ENCODE data around the gene RIOK1.

Gene RIOK1

DNA sequence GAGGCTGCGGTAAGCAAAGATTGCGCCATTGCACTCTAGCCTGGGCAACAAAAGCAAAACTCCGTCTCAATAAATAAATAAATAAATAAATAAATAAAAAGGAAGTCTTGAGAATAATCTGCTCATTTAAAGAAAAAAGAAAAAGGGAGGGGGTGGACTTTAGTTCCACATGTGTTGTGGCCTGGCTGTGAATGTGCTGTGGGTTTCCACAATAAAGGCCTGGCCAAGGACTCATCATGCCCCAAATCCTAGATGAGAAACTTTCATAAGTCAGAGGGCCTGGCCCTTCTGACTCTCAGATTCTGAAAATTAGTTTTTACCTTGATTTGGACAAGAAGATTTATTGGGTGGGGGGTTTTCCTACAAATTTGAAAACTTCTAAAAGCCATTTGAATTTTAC lies 48.4 kb downstream of the RIOK1 start:
- TF ChIP-seq, protein P1, sequence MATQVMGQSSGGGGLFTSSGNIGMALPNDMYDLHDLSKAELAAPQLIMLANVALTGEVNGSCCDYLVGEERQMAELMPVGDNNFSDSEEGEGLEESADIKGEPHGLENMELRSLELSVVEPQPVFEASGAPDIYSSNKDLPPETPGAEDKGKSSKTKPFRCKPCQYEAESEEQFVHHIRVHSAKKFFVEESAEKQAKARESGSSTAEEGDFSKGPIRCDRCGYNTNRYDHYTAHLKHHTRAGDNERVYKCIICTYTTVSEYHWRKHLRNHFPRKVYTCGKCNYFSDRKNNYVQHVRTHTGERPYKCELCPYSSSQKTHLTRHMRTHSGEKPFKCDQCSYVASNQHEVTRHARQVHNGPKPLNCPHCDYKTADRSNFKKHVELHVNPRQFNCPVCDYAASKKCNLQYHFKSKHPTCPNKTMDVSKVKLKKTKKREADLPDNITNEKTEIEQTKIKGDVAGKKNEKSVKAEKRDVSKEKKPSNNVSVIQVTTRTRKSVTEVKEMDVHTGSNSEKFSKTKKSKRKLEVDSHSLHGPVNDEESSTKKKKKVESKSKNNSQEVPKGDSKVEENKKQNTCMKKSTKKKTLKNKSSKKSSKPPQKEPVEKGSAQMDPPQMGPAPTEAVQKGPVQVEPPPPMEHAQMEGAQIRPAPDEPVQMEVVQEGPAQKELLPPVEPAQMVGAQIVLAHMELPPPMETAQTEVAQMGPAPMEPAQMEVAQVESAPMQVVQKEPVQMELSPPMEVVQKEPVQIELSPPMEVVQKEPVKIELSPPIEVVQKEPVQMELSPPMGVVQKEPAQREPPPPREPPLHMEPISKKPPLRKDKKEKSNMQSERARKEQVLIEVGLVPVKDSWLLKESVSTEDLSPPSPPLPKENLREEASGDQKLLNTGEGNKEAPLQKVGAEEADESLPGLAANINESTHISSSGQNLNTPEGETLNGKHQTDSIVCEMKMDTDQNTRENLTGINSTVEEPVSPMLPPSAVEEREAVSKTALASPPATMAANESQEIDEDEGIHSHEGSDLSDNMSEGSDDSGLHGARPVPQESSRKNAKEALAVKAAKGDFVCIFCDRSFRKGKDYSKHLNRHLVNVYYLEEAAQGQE (IDR thresholded peaks at IDR 0.05; ENCODE audit: insufficient read depth in 1 of 2, low read depth in 2 of 2, low read length in 2 of 2): no peak
- TF ChIP-seq POLR2AphosphoS5 (IDR thresholded peaks at IDR 0.05; ENCODE audit: low read depth, low read length) (no peak), FOXP2 (optimal IDR thresholded peaks at IDR 0.05; ENCODE audit: borderline replicate concordance, extremely low read depth, extremely low read length, insufficient read depth) (no peak), SIN3A (IDR thresholded peaks at IDR 0.05; ENCODE audit: borderline replicate concordance, insufficient read depth, low read length) (no peak)

DNA sequence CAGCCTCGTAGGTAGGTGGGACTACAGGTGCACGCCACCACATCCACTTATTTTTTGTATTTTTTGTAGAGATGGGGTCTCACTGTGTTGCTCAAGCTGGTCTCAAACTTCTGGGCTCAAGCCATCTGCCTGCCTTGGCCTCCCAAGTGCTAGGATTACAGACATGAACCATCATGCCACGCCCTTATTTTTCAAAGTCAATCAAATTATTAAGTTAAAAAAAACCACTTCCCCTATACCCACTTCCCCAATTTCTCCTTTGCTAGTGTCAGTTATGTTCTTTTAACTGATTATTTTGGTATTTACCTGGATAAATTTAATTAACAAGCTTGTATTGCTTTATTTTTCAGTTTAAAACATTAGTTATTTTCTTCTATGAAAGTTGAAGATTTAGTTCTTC lies 49.6 kb downstream of the RIOK1 start:
- TF ChIP-seq, protein P1 (IDR thresholded peaks at IDR 0.05; ENCODE audit: insufficient read depth in 1 of 2, low read depth in 2 of 2, low read length in 2 of 2): no peak
- no peak for TF ChIP-seq FOXP2 (optimal IDR thresholded peaks at IDR 0.05; ENCODE audit: borderline replicate concordance, extremely low read depth, extremely low read length, insufficient read depth)
- TF ChIP-seq TAF1 (IDR thresholded peaks at IDR 0.05; ENCODE audit: borderline replicate concordance, insufficient read depth, low read length): no peak
- no peak for TF ChIP-seq SIN3A (IDR thresholded peaks at IDR 0.05; ENCODE audit: borderline replicate concordance, insufficient read depth, low read length)
- TF ChIP-seq POLR2AphosphoS5 (IDR thresholded peaks at IDR 0.05; ENCODE audit: low read depth, low read length): no peak

DNA sequence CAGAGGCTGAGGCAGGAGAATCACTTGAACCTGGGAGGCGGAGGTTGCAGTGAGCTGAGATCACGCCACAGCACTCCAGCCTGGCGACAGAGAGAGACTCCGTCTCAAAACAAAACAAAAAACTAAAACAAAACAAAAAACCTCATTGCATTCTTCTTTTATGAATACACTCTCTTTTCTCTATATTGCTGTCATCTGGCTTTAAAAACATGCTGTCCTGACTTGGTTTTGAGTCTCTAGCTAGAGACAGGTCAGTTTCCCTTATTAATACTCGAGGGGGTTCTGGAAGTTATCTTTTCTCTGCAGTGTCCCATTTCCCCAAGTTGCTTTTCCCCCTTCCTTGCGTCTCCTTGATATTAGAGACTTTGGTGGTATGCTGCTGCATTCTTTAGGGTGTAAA lies 50.9 kb downstream of the RIOK1 start:
- TF ChIP-seq SIN3A (IDR thresholded peaks at IDR 0.05; ENCODE audit: borderline replicate concordance, insufficient read depth, low read length) (no peak), POLR2AphosphoS5 (IDR thresholded peaks at IDR 0.05; ENCODE audit: low read depth, low read length) (no peak), FOXP2 (optimal IDR thresholded peaks at IDR 0.05; ENCODE audit: borderline replicate concordance, extremely low read depth, extremely low read length, insufficient read depth) (no peak), TAF1 (IDR thresholded peaks at IDR 0.05; ENCODE audit: borderline replicate concordance, insufficient read depth, low read length) (no peak)
- TF ChIP-seq, protein P1 (IDR thresholded peaks at IDR 0.05; ENCODE audit: insufficient read depth in 1 of 2, low read depth in 2 of 2, low read length in 2 of 2): no peak

- TF ChIP-seq POLR2AphosphoS5 (IDR thresholded peaks at IDR 0.05; ENCODE audit: low read depth, low read length) (no peak), TAF1 (IDR thresholded peaks at IDR 0.05; ENCODE audit: borderline replicate concordance, insufficient read depth, low read length) (no peak), FOXP2 (optimal IDR thresholded peaks at IDR 0.05; ENCODE audit: borderline replicate concordance, extremely low read depth, extremely low read length, insufficient read depth) (no peak), SIN3A (IDR thresholded peaks at IDR 0.05; ENCODE audit: borderline replicate concordance, insufficient read depth, low read length) (no peak)
- TF ChIP-seq, protein P1 (IDR thresholded peaks at IDR 0.05; ENCODE audit: insufficient read depth in 1 of 2, low read depth in 2 of 2, low read length in 2 of 2): no peak
These were observed 51.6 kb downstream of the RIOK1 start for GRCh38 chr6:7441048-7441775.
